C4-2B (cell line): ENCODE data around the gene VSIG8.

Experiments
- ZFX ChIP-seq: fragments of 450-650 bp; IDR thresholded peaks from 2 replicates; pipeline ENCODE4 v1.6.1; 2017
- TF ChIP-seq, protein P1 (sequence below): fragments of 450-650 bp; conservative IDR thresholded peaks from 2 replicates; pipeline ENCODE4 v1.5.1; 2017; ENCODE audit warnings: mild to moderate bottlenecking

DNA sequence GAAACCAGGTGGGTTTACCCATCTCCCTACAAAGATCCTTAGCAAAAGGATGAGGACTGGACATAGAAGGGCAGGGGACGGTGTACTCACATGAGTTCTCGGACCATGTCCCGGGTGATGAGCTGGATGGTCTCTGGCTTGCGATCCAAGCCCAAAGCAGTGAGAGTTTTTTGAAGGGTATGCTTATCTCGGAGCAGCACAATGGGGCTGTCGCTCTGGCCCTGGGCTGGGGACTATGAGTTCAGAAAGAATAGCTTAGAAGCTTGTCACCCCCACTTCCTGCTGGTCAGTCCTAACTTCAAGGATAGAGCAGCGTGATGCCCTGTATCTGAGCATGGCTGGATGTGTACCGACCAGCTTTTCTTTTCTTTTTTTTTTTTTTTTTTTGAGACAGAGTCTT, 27.9 kb upstream of the VSIG8 start:
- TF ChIP-seq, protein P1, sequence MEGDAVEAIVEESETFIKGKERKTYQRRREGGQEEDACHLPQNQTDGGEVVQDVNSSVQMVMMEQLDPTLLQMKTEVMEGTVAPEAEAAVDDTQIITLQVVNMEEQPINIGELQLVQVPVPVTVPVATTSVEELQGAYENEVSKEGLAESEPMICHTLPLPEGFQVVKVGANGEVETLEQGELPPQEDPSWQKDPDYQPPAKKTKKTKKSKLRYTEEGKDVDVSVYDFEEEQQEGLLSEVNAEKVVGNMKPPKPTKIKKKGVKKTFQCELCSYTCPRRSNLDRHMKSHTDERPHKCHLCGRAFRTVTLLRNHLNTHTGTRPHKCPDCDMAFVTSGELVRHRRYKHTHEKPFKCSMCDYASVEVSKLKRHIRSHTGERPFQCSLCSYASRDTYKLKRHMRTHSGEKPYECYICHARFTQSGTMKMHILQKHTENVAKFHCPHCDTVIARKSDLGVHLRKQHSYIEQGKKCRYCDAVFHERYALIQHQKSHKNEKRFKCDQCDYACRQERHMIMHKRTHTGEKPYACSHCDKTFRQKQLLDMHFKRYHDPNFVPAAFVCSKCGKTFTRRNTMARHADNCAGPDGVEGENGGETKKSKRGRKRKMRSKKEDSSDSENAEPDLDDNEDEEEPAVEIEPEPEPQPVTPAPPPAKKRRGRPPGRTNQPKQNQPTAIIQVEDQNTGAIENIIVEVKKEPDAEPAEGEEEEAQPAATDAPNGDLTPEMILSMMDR, result no peak
- TF ChIP-seq ZFX, result no peak
